IPS-11a (cell line): ENCODE data around the gene WDCP.
"Not testable (repeated sequence)": the region's sequence is repeated elsewhere in the genome, so short reads cannot be mapped to it uniquely, and the experiment has no call there.

Experiments used
- H3K4me3 ChIP-seq: one replicate; pipeline ENCODE4 v1.5.1; 2013; ENCODE audit warnings: low read depth, low read length, control low read depth

Gene WDCP

DNA sequence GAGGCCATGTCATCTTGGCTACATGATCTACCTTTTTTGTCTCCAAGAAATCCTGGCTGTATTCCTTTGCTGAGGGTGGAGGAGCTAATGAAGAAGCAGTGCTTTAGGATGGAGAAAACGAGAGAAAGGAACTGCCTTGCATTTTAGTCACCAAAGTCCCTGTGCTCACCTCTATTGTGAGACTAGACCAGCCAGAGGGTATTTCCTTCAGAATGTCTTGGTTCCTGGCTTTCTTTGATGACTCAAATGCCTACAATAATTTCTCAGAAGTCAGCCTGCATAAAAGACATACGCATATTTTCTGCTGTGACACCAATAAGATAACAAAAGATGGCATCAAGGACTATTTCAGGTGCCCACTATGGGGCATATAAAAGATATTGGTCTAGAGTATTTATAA lies 18.1 kb upstream of the WDCP start:
- H3K4me3 ChIP-seq: no peak overlapping the region

DNA sequence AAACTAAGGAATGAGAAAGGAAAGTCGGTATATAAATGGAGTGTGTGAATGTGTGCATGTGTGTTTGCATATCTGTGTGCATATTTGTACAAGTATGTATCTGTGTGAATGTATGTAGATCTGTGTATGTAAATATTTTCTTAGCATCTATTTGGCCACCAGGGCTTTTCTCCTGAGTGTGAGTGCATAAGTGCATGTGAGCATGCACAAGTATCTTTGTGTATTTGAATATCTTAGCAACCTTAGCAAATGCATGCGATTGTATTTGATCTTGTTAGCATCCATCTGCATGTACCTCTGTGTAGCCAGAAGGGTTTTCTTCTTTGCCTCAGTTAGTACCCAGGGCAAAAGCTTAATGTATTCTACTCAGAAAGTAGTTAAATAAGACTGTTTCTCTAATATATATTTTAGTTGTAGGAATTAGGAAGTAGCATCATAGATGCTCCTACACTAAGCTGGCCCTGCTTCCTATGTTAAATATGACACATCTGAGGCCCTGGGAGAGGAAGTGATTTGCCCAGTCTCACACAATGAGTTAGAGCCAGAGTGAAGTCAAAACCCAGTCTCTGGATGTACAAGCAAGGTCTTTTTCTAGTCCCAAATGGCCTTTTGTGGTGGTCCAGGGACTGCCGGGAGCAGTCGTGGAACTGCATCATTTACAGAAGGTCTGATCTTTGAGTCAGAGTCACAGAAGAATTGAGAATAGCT lies 11.5 kb upstream of the WDCP start:
- H3K4me3 ChIP-seq: no peak overlapping the region

DNA sequence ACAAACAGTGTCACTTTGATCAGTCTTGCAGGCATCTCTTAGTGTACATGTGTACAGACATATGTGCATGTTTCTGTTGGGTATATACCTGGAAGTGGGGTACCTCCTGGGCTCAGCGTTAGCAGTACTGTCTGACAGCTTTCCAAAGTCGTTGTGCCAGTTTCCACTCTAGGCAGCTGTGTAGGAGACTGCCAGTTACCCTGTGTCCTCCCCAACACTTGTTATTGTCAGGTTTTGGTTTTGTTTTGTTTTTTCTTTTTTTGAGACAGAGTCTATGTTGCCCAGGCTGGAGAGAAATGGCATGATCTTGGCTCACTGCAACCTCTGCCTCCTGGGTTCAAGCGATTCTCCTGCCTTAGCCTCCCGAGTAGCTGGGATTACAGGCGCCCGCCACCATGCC lies 8.6 kb upstream of the WDCP start:
- no peak overlapping the region for H3K4me3 ChIP-seq

DNA sequence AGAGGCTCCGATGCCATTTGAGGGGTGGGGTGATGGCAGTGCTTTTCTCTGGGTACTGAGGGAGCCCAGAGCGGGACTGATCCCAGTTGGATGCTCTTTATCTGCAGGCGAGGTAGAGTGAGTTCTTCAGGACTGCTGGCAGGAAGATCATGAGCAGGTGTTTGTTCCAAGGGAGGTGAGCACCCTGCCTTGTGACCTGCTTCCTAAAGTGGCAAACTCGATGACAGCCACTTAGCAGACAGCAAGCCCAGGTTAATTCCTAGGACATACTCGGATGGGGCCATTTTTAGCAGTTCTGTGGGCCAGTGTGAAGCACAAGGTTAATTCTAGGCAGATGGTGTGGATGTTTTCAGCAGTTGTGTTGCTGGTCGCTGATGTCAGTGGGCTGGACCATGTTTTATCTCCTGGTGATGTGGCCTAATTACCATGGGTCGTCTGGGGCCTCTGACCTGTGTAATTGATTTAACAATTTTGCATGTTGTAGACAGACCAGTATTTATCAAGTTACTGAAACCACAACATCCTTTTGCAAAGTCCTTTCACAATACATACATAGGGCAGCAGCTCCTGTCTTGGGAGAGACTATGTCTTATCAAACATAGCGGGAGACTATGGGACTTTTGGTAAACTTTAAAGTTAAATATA lies 7.3 kb upstream of the WDCP start:
- no peak overlapping the region for H3K4me3 ChIP-seq

DNA sequence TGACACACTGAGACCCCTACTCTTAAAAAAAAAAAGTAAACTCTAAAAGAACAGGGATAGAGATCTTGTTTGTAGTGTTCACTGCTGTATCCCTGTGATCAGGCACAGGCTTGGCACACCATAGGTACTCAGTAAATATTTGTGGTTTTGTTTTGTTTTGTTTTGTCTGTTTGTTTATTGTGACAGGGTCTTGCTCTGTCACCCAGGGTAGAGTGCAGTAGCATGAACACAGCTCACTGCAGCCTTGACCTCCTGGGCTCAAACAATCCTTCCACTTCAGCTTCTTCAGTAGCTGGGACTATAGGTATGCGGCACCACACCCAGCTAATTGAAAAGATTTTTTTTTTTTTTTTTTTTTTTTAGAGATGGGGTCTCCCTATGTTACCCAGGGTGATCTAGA lies 5.8 kb upstream of the WDCP start:
- H3K4me3 ChIP-seq: no peak overlapping the region

DNA sequence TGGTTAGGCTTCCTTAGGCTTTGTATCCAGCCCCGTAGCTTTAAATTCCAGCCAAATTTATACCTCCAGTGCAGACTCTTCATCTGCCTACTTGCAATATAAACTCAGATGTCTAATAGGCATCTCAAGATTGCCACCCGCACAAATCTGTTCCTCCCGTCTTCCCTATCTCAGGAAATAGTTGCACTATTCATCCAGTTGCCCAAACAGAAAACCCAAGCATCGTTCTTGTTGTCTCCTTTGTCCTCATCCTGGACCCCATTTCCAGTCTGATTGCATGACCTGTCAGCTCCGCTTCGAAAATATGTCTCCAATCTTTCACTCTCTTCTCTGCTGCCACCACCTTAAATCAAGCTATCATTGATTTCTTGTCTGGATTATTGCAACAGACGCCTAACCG lies 4.6 kb upstream of the WDCP start:
- H3K4me3 ChIP-seq: no peak overlapping the region

DNA sequence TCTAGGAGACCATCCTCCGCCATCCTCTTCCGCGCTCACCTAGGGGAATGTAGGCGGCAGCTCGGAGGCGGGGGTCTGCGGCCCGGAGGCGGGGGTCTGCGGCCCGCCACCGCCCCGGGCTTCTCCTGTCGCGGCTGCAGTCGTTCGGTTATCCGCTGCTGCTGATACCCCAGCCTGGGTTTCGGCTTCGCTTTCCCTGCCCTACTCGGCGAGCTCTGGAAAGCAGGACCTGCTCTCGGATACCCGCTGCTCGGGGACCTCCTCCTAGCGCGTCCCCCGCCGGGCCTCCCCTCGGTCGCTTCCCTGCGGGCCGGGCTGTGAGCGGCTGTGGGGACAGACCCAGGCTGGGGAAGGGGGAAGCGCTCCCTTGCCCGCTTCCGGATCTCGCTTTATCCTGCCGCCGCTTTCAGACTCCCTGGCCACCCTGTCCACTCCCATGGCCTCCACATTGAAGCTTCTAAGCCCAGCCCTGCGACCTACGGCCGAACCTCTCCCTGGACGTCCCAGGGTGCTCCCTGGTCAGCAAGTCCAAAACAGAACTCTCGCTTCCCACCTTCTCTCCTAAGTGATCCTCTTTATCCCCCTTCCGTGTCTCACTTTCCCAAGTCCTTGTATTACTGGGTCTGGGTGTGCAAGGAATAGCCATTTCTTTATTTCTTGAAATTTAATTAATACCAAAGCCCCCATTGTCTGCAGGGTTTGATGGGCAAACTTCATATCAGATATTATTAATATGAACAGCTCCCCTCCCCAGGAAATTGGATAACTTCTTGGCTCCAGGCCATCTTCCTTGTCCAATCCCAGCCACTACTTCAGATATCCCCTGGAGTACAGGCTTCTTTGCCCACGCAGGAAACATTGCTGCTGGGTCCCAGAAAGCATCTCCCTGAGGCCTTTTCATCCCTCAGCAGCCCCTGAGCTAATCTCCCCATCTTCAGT lies 3.1 kb upstream of the WDCP start:
- H3K4me3 ChIP-seq: peak overlapping the region; percentile 69

DNA sequence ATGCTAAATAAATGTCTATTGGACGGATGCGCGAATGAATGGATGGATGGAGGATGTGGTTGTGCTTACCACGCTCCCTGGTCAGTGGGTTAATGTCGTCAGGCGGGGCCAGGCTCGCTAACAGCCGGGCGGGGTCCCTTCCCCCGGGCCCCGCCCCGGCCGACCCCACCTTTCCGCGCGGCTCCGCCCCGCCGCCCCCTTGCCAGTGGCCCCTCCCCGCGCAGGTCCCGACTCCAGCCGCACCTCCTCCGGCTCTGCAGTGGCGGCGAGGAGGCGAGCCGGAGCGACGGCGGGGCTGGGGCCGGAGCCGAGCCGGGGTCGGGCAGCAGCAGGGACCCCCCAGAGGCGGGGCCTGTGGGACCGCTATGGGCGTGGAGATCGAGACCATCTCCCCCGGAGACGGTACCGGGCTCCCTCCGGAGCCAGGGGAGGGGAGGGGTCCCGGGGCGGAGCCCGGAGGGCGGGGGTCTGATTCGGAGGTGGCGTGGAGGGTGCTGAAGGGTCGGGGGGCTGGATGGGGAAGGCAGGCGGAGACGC lies 2.4 kb upstream of the WDCP start, which contains the start of gene FKBP1B:
Gene FKBP1B (plus strand): TSS at position 257 of the 537 bp plus-strand sequence. CDS start 109 bp downstream, at position 366.
- H3K4me3 ChIP-seq: peak within 1 kb of the TSS; percentile 69

DNA sequence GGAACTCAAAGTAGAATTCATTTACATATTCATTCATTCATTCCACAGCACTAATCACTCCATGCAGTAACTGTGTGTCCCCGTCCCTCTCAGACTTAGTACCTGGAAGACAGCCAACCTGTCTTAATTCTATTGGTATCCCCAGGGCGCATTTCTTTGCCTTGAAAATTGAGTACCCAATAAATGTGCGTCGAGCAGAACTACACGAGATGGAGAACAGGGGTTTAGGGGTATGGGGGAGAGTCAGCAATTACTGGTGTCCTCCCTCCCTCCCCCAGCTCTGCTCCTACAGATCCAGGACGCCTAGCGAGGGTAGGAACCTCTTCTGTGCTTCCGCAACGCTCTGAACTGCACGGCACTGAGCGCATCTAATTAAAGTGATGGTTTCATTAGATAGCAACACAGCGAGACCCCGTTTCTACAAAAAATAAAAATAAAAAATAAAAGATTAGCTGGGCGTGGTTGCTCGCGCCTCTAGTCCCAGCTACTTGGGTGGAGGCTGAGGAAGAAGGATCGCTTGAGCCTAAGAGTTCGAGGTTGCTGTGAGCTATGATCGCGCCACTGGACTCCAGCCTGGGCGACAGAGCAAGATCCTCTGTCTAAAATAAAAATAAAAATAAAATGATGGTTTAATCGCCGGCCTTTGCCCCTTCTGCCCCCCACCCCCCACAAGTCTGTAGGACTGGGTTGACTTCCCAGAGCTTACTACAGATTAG lies 1.7 kb upstream of the WDCP start:
- peak overlapping the region; percentile 21 for H3K4me3 ChIP-seq

DNA sequence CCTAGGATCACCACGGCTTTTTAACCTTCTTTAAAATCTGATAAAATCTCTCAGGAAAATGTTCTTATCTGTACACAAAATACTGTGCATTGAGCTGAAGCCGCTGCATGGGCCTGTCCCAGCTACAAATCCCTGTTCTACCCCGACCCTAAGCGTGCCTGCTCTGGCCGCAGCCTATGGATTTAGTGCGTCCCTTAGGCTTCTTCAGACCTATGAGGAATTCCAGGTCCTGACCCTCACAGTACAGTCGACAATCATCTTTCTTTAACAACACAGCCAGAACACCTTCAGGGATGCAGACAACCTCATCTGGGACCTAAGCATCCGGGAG lies 477 bp upstream of the WDCP start:
- H3K4me3 ChIP-seq: no peak overlapping the region

DNA sequence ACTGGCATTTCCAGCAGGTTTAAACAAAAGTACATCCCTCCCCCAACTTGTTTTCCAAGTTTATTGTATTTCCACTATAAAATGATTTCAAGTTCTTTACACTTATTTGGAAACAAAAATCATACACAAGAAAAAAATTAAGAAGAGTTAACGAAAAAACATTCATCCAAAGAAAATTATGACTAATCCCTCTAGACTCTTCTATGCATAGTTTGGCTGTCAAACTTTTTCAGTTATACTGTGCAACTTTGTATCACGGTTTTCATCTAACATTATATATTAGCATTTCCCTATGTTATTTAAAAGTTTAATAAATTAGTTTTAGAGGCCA lies 627 bp downstream of the WDCP start:
- peak overlapping the region; percentile 86 for H3K4me3 ChIP-seq

DNA sequence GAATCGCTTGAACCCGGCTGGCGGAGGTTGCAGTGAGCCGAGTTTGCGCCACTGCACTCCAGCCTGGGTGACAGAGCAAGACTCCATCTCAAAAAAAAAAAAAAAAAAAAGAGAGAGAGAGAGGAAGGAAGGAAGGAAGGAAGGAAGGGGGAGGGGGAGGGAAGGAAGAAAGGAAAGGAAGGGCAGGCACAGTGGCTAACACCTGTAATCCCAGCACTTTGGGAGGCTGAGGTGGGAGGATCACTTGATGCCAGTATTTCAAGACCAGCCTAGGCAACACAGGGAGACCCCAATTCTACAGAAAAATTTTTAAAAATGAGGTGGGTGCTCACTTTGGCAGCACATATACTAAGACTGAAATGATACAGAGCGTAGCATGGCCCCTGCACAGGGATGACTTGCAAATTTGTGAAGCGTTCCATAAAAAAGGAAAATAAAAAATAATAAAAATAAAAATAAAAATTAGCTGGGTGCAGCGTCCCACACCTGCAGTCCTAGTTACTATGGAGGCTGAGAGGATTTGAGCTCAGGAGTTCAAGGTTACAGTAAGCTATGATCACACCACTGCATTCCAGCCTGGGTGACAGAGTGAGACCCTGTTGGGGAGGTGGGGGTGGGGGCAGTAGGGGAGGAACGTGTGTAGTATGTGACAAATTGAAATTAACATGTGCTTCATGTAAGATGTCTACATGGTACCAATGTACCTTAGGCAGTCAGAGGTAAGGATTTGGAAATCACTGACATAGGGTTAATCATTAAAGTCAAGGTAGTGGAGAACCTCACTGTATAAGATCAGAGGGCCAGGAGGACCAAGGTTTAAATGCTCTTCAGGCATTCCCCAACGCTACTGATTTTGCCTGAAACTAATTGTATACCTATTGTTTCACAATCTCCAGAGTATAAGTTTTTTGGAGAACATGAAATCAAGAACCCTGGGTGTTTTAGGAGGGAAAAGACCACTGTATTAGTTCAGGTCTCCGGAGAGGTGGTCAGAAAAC lies 1.4 kb downstream of the WDCP start:
- no peak overlapping the region for H3K4me3 ChIP-seq

DNA sequence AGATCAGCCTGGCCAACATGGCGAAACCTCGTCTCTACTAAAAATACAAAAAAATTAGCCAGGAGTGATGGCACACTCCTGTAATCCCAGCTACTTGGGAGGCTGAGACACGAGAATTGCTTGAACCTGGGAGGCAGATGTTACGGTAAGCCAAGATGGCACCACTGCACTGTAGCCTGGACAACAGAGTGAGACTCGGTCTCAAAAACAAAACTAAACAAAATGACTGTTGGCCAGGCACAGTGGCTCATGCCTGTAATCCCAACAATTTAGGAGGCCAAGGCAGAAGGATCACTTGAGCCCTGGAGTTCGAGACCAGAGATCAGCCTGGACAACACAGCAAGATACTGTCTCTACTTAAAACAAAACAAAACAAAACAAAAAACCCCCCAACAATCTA lies 4.1 kb downstream of the WDCP start:
- H3K4me3 ChIP-seq: not testable (repeated sequence)

DNA sequence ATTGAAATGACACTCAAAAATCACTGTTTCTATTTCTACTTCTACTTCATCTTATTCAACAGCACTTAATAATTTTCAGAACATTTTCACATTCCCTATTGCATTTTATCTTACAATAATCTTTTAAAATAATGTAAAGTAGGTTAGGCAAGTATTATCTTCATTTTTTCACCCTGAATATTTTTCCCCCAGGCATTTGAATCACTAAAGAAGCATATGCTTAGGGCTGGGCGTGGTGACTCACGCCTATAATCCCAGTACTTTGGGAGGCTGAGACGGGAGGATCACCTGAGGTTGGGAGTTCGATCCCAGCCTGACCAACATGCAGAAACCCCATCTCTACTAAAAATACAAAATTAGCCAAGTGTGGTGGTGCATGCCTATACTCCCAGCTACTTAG lies 6.7 kb downstream of the WDCP start:
- no peak overlapping the region for H3K4me3 ChIP-seq

DNA sequence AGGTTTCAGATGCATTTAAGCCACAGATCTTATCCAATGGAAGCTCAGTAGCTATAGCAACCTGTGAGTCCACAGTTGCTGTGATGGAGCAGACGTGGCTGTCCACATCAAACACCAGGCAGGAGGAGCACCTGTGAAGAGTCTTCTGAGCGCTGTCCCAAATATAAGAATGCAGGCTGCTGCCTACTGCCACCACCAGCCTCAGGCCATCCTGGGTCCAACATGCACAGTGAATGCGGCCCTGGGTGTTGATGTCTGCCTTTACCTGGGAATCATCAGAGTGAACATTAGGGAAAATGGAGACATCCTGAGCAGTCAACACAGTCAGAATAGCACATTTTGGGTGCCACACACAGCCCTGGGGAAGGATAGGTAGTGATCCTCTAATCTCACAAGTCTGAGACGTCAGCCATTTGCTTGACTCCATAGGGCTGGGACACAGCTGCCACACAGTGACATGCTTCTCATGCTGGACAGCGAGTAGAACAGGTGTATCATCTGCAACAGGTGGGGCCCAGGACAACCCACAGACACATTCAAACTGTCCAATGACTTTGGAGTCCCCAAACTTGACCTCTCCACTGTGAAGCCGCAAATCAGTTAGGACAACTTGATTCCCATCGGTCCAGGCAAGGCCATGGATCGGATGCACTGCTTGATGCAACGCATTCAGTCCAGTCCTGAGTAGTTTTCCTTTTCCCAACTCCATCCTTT lies 8.2 kb downstream of the WDCP start:
- no peak overlapping the region for H3K4me3 ChIP-seq

DNA sequence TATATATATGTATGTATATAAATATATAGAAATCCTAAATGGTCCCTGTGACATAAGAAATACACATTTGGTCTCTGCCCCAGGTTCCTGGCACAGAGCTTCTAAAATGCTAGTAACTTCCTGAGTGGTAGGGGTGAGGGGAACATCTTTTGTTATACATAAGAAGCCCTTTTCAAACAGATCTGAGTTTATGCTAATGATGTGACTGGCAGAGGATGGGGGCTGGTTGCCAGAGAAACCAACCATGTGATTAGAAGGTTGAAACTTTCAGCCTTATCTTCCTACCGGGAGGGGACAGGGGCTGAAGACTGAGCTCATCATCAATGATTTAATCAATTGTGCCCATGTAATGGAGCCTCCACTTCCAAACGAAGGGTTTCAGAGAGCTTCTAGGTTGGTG lies 21.0 kb downstream of the WDCP start:
- H3K4me3 ChIP-seq: no peak overlapping the region

DNA sequence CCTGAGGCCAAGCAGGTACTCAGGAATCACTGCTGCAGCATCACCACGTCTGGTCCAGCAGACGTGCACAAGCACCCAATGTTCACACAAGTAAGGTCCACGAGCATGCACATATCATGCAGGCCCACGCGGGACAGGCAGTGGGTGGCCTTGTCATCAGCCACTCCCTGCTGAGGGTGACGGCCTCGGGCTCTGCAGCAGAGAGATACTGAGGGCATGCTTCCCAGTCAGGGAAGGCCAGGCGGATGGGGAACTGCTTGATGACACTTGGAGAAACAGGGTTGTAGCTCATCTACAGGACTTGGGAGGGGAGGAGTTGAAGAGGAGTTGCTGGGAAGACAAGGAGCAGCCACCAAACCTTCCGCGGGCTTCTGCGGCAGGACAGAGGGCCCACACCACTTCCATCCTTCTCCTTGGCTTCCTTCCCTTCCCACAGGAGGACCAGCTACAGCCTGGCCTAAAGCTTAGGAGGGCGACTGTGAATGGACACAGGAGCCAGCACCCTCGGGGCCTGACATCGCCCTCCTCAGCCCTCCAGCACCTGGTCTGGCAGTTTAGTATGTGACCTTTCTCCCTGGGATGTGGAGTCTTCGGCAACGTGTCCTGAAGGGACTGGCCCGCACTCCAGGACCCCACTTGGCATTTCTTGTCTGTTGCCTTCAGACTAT lies 22.1 kb downstream of the WDCP start:
- H3K4me3 ChIP-seq: no peak overlapping the region

DNA sequence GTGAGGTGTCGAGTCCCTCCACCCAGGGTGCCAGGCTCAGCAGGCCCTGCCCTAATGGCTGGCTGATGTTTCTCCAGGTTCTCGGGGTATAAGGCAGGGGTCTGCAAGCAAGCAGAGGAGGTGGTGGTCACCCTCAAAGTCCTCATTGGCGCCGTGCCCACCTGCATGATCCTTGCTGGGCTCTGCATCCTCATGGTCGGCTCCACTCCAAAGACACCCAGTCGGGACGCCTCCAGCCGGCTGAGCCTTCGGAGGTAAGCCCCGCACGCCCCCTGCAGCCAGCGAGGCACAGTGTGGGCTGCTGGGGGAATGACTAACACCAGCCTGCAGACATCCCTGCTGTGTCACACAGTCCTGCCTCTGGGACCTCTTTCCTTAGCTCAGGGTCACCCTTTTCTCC lies 23.2 kb downstream of the WDCP start:
- no peak overlapping the region for H3K4me3 ChIP-seq
